HepG2 (cell line): Measurements from ENCODE around the gene DPY19L1.
"Not testable (repeated sequence)": the region's sequence is repeated elsewhere in the genome, so short reads cannot be mapped to it uniquely, and the experiment has no call there.

ENCODE experiments used
- CBX1 ChIP-seq: IDR thresholded peaks from one replicate; pipeline ENCODE4 v1.6.1; 2016; ENCODE audit warnings: antibody characterized with exemption, low read depth
- CEBPB ChIP-seq: IDR thresholded peaks from 2 replicates; pipeline ENCODE4 v1.6.1; 2011; ENCODE audit warnings: low read depth, low read length, improper control_type of control experiment, borderline replicate concordance
- EP300 ChIP-seq, 3 experiments: sonication (generic) in 1 of 3; formaldehyde crosslinking in 1 of 3; IDR thresholded peaks; 2 replicates each; pipeline versions ENCODE4 v1.5.1 to v1.6.1; 2011 to 2020; ENCODE audit warnings: low read depth in 2 of 3, low read length in 2 of 3, borderline replicate concordance in 1 of 3, improper control_type of control experiment in 1 of 3, mild to moderate bottlenecking in 1 of 3, missing genetic modification reagents in 1 of 3, moderate library complexity in 1 of 3
- ETV6 ChIP-seq: sonication (generic); formaldehyde crosslinking; conservative IDR thresholded peaks from 2 replicates; pipeline ENCODE4 v1.4.0; 2020; ENCODE audit warnings: missing genetic modification reagents
- HMG20B ChIP-seq: conservative IDR thresholded peaks from 2 replicates; pipeline ENCODE4 v1.6.1; 2016; ENCODE audit warnings: missing genetic modification reagents, missing compliant biosample characterization
- KAT8 ChIP-seq: IDR thresholded peaks from 2 replicates; pipeline ENCODE4 v1.6.1; 2016; ENCODE audit warnings: missing genetic modification reagents, missing compliant biosample characterization
- MTA1 ChIP-seq: sonication (generic); formaldehyde crosslinking; IDR thresholded peaks from 2 replicates; pipeline ENCODE4 v1.4.0; 2020; ENCODE audit warnings: missing genetic modification reagents, mild to moderate bottlenecking, borderline replicate concordance
- YY1 ChIP-seq: IDR thresholded peaks from 2 replicates; pipeline ENCODE4 v1.6.1; 2011; ENCODE audit warnings: low read length, low read depth, moderate library complexity, mild to moderate bottlenecking; ENCODE audit not compliant: insufficient read depth, insufficient replicate concordance
- ZNF33A ChIP-seq: sonication (generic); formaldehyde crosslinking; IDR thresholded peaks from 2 replicates; pipeline ENCODE4 v1.5.1; 2020; ENCODE audit warnings: missing genetic modification reagents, mild to moderate bottlenecking, moderate library complexity, borderline replicate concordance
- TF ChIP-seq, protein P1 (sequence below): sonication (generic); formaldehyde crosslinking; IDR thresholded peaks from 2 replicates; pipeline ENCODE4 v1.5.0; 2020; ENCODE audit warnings: mild to moderate bottlenecking, missing genetic modification reagents, moderate library complexity
- TF ChIP-seq, protein P2 (sequence below): sonication (generic); formaldehyde crosslinking; IDR thresholded peaks from 2 replicates; pipeline ENCODE4 v1.8.1; 2023; ENCODE audit warnings: missing genetic modification reagents, inconsistent platforms, borderline replicate concordance

DNA sequence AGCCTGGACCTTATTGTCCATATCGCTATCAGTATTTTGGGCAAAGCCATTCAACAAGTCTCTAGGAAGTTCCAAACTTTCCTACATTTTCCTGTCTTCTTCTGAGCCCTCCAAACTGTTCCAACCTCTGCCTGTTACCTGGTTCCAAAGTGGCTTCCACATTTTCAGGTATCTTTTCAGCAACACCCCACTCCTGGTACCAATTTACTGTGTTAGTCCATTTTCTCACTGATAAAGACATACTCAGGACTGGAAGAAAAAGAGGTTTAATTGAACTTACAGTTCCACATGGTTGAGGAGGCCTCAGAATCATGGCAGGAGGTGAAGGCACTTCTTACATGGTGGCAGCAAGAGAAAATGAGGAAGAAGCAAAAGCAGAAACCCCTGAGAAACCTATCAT is 153.4 kb downstream of the DPY19L1 start:
- TF ChIP-seq KAT8 (CRISPR knock-in tag); YY1; ETV6 (CRISPR knock-in tag); MTA1 (CRISPR knock-in tag); HMG20B (CRISPR knock-in tag); CBX1; CEBPB; ZNF33A (CRISPR knock-in tag); EP300 (IDR thresholded peaks at IDR 0.05; ENCODE audit: low read depth in 2 of 2, low read length in 2 of 2); EP300 (CRISPR knock-in tag; IDR thresholded peaks at IDR 0.05; ENCODE audit: borderline replicate concordance): not testable (repeated sequence)
- TF ChIP-seq, protein P1, sequence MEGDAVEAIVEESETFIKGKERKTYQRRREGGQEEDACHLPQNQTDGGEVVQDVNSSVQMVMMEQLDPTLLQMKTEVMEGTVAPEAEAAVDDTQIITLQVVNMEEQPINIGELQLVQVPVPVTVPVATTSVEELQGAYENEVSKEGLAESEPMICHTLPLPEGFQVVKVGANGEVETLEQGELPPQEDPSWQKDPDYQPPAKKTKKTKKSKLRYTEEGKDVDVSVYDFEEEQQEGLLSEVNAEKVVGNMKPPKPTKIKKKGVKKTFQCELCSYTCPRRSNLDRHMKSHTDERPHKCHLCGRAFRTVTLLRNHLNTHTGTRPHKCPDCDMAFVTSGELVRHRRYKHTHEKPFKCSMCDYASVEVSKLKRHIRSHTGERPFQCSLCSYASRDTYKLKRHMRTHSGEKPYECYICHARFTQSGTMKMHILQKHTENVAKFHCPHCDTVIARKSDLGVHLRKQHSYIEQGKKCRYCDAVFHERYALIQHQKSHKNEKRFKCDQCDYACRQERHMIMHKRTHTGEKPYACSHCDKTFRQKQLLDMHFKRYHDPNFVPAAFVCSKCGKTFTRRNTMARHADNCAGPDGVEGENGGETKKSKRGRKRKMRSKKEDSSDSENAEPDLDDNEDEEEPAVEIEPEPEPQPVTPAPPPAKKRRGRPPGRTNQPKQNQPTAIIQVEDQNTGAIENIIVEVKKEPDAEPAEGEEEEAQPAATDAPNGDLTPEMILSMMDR: not testable (repeated sequence)
- TF ChIP-seq, protein P2, sequence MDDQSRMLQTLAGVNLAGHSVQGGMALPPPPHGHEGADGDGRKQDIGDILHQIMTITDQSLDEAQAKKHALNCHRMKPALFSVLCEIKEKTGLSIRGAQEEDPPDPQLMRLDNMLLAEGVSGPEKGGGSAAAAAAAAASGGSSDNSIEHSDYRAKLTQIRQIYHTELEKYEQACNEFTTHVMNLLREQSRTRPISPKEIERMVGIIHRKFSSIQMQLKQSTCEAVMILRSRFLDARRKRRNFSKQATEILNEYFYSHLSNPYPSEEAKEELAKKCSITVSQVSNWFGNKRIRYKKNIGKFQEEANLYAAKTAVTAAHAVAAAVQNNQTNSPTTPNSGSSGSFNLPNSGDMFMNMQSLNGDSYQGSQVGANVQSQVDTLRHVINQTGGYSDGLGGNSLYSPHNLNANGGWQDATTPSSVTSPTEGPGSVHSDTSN (CRISPR knock-in tag): not testable (repeated sequence)
